K562 (cell line): ENCODE measurements around the gene MED13L. TPM values are rescaled to one million over a fixed set of nuclear protein-coding genes. Genes with fewer than 3 reads are reported as not detected.

Experiments used
- ATAC-seq: fragments of 200-7000 bp; cut with Tn5 transposase; 3 replicates; pipeline ENCODE4 v1.9.1; 2020; ENCODE audit warnings: moderate library complexity
- BruUV-seq: library from RNA; stranded (reverse); fragments of 400-500 nt; replicated peaks from 2 replicates; lab custom pipeline; 2021; lab: Mats Ljungman, UMichigan
- CTCF ChIA-PET: fragments of 300-600 bp; formaldehyde crosslinking; extraction: SDS; loops from one replicate; lab custom pipeline; 2021; ENCODE audit warnings: low intra/inter-chr PET ratio; lab: Yijun Ruan, JAX
- POLR2A ChIA-PET: fragments of 300-600, 350-650 bp; sonication (Branson Sonifier 250); formaldehyde crosslinking; extraction: SDS; loops from one replicate; lab custom pipeline; 2021; ENCODE audit warnings: antibody characterized with exemption, inconsistent platforms; lab: Yijun Ruan, JAX
- DNase-seq, 4 experiments: peaks; one replicate each; pipeline versions ENCODE4 v3.0.0 to v3.0.0-alpha.2; 2011 to 2018; ENCODE audit warnings: low spot score in 3 of 4, mixed read lengths in 3 of 4; ENCODE audit errors: extremely low read depth in 1 of 4
- FAIRE-seq: peaks from 2 replicates; lab custom pipeline; 2011; peaks lifted over from hg19 to GRCh38; lab: Jason Lieb, UNC
- H2AFZ ChIP-seq: 2 replicates; pipeline ENCODE4 v1.6.0; 2011; ENCODE audit warnings: low read depth, low read length, control low read depth, inconsistent platforms
- H3K27ac ChIP-seq: fragments of 200-600 bp; 3 replicates; pipeline ENCODE4 v1.8.0; 2011; ENCODE audit warnings: low read depth, mild to moderate bottlenecking, control low read depth, inconsistent platforms, low read length, moderate library complexity, mixed read lengths; ENCODE audit errors: extremely low read depth
- H3K27me3 ChIP-seq, 2 experiments: fragments of 300-600 bp in 1 of 2; 2 replicates in 1 of 2; 3 replicates in 1 of 2; pipeline versions ENCODE4 v1.6.0 to v1.8.0; 2011; ENCODE audit warnings: inconsistent platforms in 2 of 2, low read length in 2 of 2, mild to moderate bottlenecking in 1 of 2, mixed read lengths in 1 of 2, moderate library complexity in 1 of 2; ENCODE audit not compliant: control insufficient read depth in 2 of 2, insufficient read depth in 2 of 2
- H3K36me3 ChIP-seq: fragments of 300-600 bp; 3 replicates; pipeline ENCODE4 v1.8.0; 2011; ENCODE audit warnings: mild to moderate bottlenecking, low read length, inconsistent platforms; ENCODE audit not compliant: control insufficient read depth, insufficient read depth
- H3K4me1 ChIP-seq, 2 experiments: fragments of 200-600 bp in 1 of 2; replicated peaks in 1 of 2; 2 replicates in 1 of 2; 3 replicates in 1 of 2; pipeline versions ENCODE4 v1.5.1 to v1.8.0; 2011; ENCODE audit warnings: inconsistent platforms in 2 of 2, low read length in 2 of 2, mild to moderate bottlenecking in 1 of 2, mixed read lengths in 1 of 2, moderate library complexity in 1 of 2; ENCODE audit not compliant: control insufficient read depth in 2 of 2, insufficient read depth in 2 of 2
- H3K4me2 ChIP-seq: 2 replicates; pipeline ENCODE4 v1.6.1; 2011; ENCODE audit warnings: low read length, control low read depth, inconsistent platforms, mixed read lengths; ENCODE audit not compliant: insufficient read depth
- H3K4me3 ChIP-seq: fragments of 200-600 bp; sonication (generic), shearing (Covaris generic); 2 replicates; pipeline ENCODE4 v1.5.1; 2016; ENCODE audit warnings: control low read depth, inconsistent platforms
- H3K79me2 ChIP-seq: fragments of 200-600 bp; 3 replicates; pipeline ENCODE4 v1.8.0; 2011; ENCODE audit warnings: low read length, inconsistent platforms; ENCODE audit not compliant: control insufficient read depth, insufficient read depth
- H3K9ac ChIP-seq, 2 experiments: 2 replicates each; pipeline versions ENCODE4 v1.6.0 to v1.6.1; 2011; ENCODE audit warnings: low read depth in 2 of 2, low read length in 2 of 2, control low read depth in 1 of 2, inconsistent platforms in 1 of 2, mild to moderate bottlenecking in 1 of 2, mixed read lengths in 1 of 2; ENCODE audit not compliant: insufficient read depth in 1 of 2
- H3K9me1 ChIP-seq: one replicate; pipeline ENCODE4 v1.6.0; 2011; ENCODE audit warnings: inconsistent platforms, mild to moderate bottlenecking, low read length, moderate library complexity; ENCODE audit not compliant: control insufficient read depth, insufficient read depth
- H3K9me3 ChIP-seq: replicated peaks from 2 replicates; pipeline ENCODE4 v1.5.1; 2011; ENCODE audit warnings: low read depth, low read length, inconsistent platforms; ENCODE audit not compliant: control insufficient read depth, insufficient read depth
- H4K20me1 ChIP-seq: replicated peaks from 2 replicates; pipeline ENCODE4 v1.6.1; 2011; ENCODE audit warnings: low read length, inconsistent platforms, mixed read lengths; ENCODE audit not compliant: control insufficient read depth, insufficient read depth
- C11orf30 ChIP-seq: fragments of 450-650 bp; IDR thresholded peaks from 2 replicates; pipeline ENCODE4 v1.6.1; 2016; ENCODE audit warnings: low read depth, mild to moderate bottlenecking
- E2F4 ChIP-seq: sonication (generic); formaldehyde crosslinking; IDR thresholded peaks from 2 replicates; pipeline ENCODE4 v1.8.0; 2022; ENCODE audit warnings: mild to moderate bottlenecking, low read depth, missing genetic modification reagents
- MAFF ChIP-seq: IDR thresholded peaks from 2 replicates; pipeline ENCODE4 v1.6.1; 2012; ENCODE audit warnings: low read length, improper control_type of control experiment
- MAFG ChIP-seq: fragments of 450-650 bp; conservative IDR thresholded peaks from 2 replicates; pipeline ENCODE4 v1.6.1; 2016; ENCODE audit warnings: missing genetic modification characterization, missing compliant biosample characterization
- NFIC ChIP-seq: fragments of 450-650 bp; IDR thresholded peaks from 2 replicates; pipeline ENCODE4 v1.6.1; 2017; ENCODE audit warnings: mild to moderate bottlenecking, inconsistent platforms
- RNF219 ChIP-seq: fragments of 250-450 bp; sonication (Bioruptor Pico); IDR thresholded peaks from 2 replicates; pipeline ENCODE4 v1.5.0; 2022; ENCODE audit warnings: mild to moderate bottlenecking
- UBTF ChIP-seq, 2 experiments: IDR thresholded peaks; 2 replicates each; pipeline ENCODE4 v1.6.1; 2012; ENCODE audit warnings: improper control_type of control experiment in 2 of 2, low read depth in 2 of 2, low read length in 2 of 2, borderline replicate concordance in 1 of 2
- ZNF316 ChIP-seq: fragments of 450-650 bp; IDR thresholded peaks from 2 replicates; pipeline ENCODE4 v1.6.1; 2016
- WGBS: fragments of 100-300 bp; shearing (Covaris generic); methylation state at CpG from one replicate; pipeline ENCODE4 v1.1.6; 2016; ENCODE audit warnings: low coverage, mixed read lengths; ENCODE audit not compliant: insufficient coverage; ENCODE audit errors: missing lambda C conversion rate; 5-methylcytosine and 5-hydroxymethylcytosine counted together
- in situ Hi-C: fragments of 300-500 bp; cut with MboI; formaldehyde crosslinking; loops from 4 replicates; pipeline ENCODE4 v1.15.0; 2018; ENCODE audit warnings: inconsistent platforms, mixed read lengths
- intact Hi-C: fragments of 100-400 bp; cut with micrococcal nuclease; formaldehyde crosslinking; loops from 2 replicates; pipeline ENCODE4 v1.14.2; 2022
- polyA plus RNA-seq, 8 experiments: library from polyadenylated mRNA; depleted of rRNA in 4 of 8; stranded (reverse) in 5 of 8; unstranded in 3 of 8; fragments of >200 nt; fragmentation: Nextera tagmentation in 2 of 8; fragmentation: Illumina TruSeq in 1 of 8; extraction: Ambion mirVana in 2 of 8; extraction: Trizol in 1 of 8; gene quantifications; 2 replicates each; pipeline versions ENCODE4 v1.2.1 to v1.2.3, GENCODE V29; 2011 to 2014; ENCODE audit warnings: inconsistent platforms in 1 of 8, missing spikeins in 1 of 8
- total RNA-seq, 7 experiments: library from RNA; depleted of rRNA in 6 of 7; stranded (reverse); fragments of >200 nt in 6 of 7; fragmentation: Illumina TruSeq in 2 of 7; extraction: Trizol in 2 of 7; gene quantifications; 2 replicates each; pipeline versions ENCODE4 v1.2.1 to v1.2.3, GENCODE V29; 2011 to 2021; ENCODE audit warnings: low replicate concordance in 1 of 7

The MED13L gene
- total and polyA plus RNA-seq, 9 of the 15 experiments (the other 6 are each of a cell fraction or from before 2014, with no cell fraction given): 13.4 to 90.3 (median 36.9) TPM

GRCh38 chr12:116043659-116044535 lies 233.6 kb downstream of the MED13L start:
- no peaks in the 10 kb centered on the region for H3K9me3 ChIP-seq
- peaks cover 68% of the 10 kb centered on the region for H3K79me2 ChIP-seq
- H3K9ac ChIP-seq: no peak overlapping the region
- POLR2A ChIA-PET: interaction anchor here (0.6 to 1.0 kb wide), 4 partner anchors 10 to 350 kb away, joined by 3 to 5 read pairs (median 4); no protein-coding TSS in a partner anchor
- intact Hi-C loops (no loop called here), in situ Hi-C loops (no loop called here)
- TF ChIP-seq UBTF (IDR thresholded peaks at IDR 0.05; ENCODE audit: borderline replicate concordance in 1 of 2, low read depth in 2 of 2, low read length in 2 of 2): no peak
- TF ChIP-seq C11orf30: 0 out of 2 replicates have a peak, but pooled peaks have one; percentile 13
- peak; percentile 57; the same call in 1 of the 2 replicates for TF ChIP-seq NFIC
- peak; percentile 61 for TF ChIP-seq ZNF316
- no peak for TF ChIP-seq RNF219 (CRISPR knock-in tag)
- TF ChIP-seq MAFF: 0 out of 2 replicates have a peak, but pooled peaks have one; percentile 2
- TF ChIP-seq MAFG (tag): peak; percentile 34; the same call in 1 of the 2 replicates
- no peak for TF ChIP-seq E2F4 (CRISPR knock-in tag)
- BruUV-seq: no TSS peak
- H3K4me1 ChIP-seq: no peaks in the 10 kb centered on the region; a peak in 1 of 5 replicates
- ATAC-seq (no peak), DNase-seq (no peak), FAIRE-seq (no peak)
- H4K20me1 ChIP-seq: no peaks in the 10 kb centered on the region
- H2AFZ ChIP-seq: no peak overlapping the region
- 91% methylated on average over 5 of the region's 5 CpGs for WGBS
- no peaks in the 10 kb centered on the region; the same call in 2 of the 3 replicates for H3K36me3 ChIP-seq
- H3K4me2 ChIP-seq: no peak overlapping the region
- H3K27me3 ChIP-seq: no peaks in the 10 kb centered on the region
- H3K4me3 ChIP-seq: no peak overlapping the region
- H3K9me1 ChIP-seq: no peaks in the 10 kb centered on the region
- CTCF ChIA-PET: no interaction called here
- H3K27ac ChIP-seq: no peak overlapping the region
